Astrocyte (in vitro differentiated cells and primary cell): Measurements from ENCODE around the gene DNAH6. TPM values are rescaled to one million over a fixed set of nuclear protein-coding genes. Genes with fewer than 3 reads are reported as not detected.
"Not testable (repeated sequence)": the region's sequence is repeated elsewhere in the genome, so short reads cannot be mapped to it uniquely, and the experiment has no call there.

Experiments
- DNase-seq: peaks from one replicate; pipeline ENCODE4 v3.0.0-alpha.2; 2010; ENCODE audit warnings: low read depth
- FAIRE-seq: peaks from 2 replicates; lab custom pipeline; 2011; peaks lifted over from hg19 to GRCh38; lab: Jason Lieb, UNC
- H2AFZ ChIP-seq: 2 replicates; pipeline ENCODE4 v1.6.0; 2012; ENCODE audit warnings: low read depth, low read length, inconsistent platforms
- H3K27ac ChIP-seq: 2 replicates; pipeline ENCODE4 v1.5.1; 2011; ENCODE audit warnings: low read depth, low read length, inconsistent platforms
- H3K27me3 ChIP-seq: 2 replicates; pipeline ENCODE4 v1.6.0; 2011; ENCODE audit warnings: low read length, inconsistent platforms; ENCODE audit not compliant: insufficient read depth
- H3K36me3 ChIP-seq: 2 replicates; pipeline ENCODE4 v1.5.1; 2011; ENCODE audit warnings: low read length, inconsistent platforms; ENCODE audit not compliant: insufficient read depth
- H3K4me1 ChIP-seq: 2 replicates; pipeline ENCODE4 v1.5.1; 2011; ENCODE audit warnings: low read length, inconsistent platforms; ENCODE audit not compliant: insufficient read depth
- H3K4me2 ChIP-seq: 2 replicates; pipeline ENCODE4 v1.6.0; 2012; ENCODE audit warnings: low read length, inconsistent platforms
- H3K4me3 ChIP-seq: 2 replicates; pipeline ENCODE4 v1.5.1; 2011; ENCODE audit warnings: low read depth, mild to moderate bottlenecking, low read length, inconsistent platforms; ENCODE audit not compliant: insufficient read depth
- H3K79me2 ChIP-seq: 2 replicates; pipeline ENCODE4 v1.6.0; 2012; ENCODE audit warnings: mild to moderate bottlenecking, low read length, inconsistent platforms; ENCODE audit not compliant: insufficient read depth
- H3K9ac ChIP-seq: 2 replicates; pipeline ENCODE4 v1.6.0; 2012; ENCODE audit warnings: mild to moderate bottlenecking, low read length, inconsistent platforms
- H3K9me3 ChIP-seq: 2 replicates; pipeline ENCODE4 v1.5.1; 2012; ENCODE audit warnings: low read depth, mild to moderate bottlenecking, low read length, inconsistent platforms; ENCODE audit not compliant: insufficient read depth
- H4K20me1 ChIP-seq: 2 replicates; pipeline ENCODE4 v1.6.0; 2012; ENCODE audit warnings: low read length, inconsistent platforms; ENCODE audit not compliant: insufficient read depth
- H3K27ac Mint-ChIP-seq: one replicate; pipeline ENCODE4 v1.8.0; 2021; ENCODE audit warnings: mild to moderate bottlenecking, mixed read lengths; ENCODE audit not compliant: unreplicated experiment
- H3K27me3 Mint-ChIP-seq: one replicate; pipeline ENCODE4 v1.8.0; 2021; ENCODE audit warnings: low read depth, mixed read lengths; ENCODE audit not compliant: unreplicated experiment
- H3K36me3 Mint-ChIP-seq: one replicate; pipeline ENCODE4 v1.8.0; 2021; ENCODE audit warnings: low read depth, mixed read lengths; ENCODE audit not compliant: unreplicated experiment
- H3K4me1 Mint-ChIP-seq: one replicate; pipeline ENCODE4 v1.8.0; 2021; ENCODE audit warnings: low read depth, mixed read lengths; ENCODE audit not compliant: unreplicated experiment
- H3K4me3 Mint-ChIP-seq: one replicate; pipeline ENCODE4 v1.8.0; 2021; ENCODE audit warnings: mild to moderate bottlenecking, moderate library complexity, mixed read lengths; ENCODE audit not compliant: unreplicated experiment
- H3K9me3 Mint-ChIP-seq: one replicate; pipeline ENCODE4 v1.8.0; 2021; ENCODE audit warnings: mild to moderate bottlenecking, mixed read lengths; ENCODE audit not compliant: unreplicated experiment
- EZH2 ChIP-seq: IDR thresholded peaks from 2 replicates; pipeline ENCODE4 v1.6.1; 2012; ENCODE audit warnings: mild to moderate bottlenecking, low read length, inconsistent platforms; ENCODE audit not compliant: insufficient read depth
- total RNA-seq: library from RNA; stranded (reverse); gene quantifications from 2 replicates; pipeline ENCODE4 v1.2.1, GENCODE V29; 2021
- TF ChIP-seq, protein P1 (sequence below): IDR thresholded peaks from 2 replicates; pipeline ENCODE4 v1.5.1; 2011; ENCODE audit warnings: low read depth, mild to moderate bottlenecking, inconsistent platforms, low read length, moderate library complexity; ENCODE audit not compliant: insufficient read depth

DNAH6 gene
- total RNA-seq, 1 donor from 2014 or later = 0.20 TPM

DNA sequence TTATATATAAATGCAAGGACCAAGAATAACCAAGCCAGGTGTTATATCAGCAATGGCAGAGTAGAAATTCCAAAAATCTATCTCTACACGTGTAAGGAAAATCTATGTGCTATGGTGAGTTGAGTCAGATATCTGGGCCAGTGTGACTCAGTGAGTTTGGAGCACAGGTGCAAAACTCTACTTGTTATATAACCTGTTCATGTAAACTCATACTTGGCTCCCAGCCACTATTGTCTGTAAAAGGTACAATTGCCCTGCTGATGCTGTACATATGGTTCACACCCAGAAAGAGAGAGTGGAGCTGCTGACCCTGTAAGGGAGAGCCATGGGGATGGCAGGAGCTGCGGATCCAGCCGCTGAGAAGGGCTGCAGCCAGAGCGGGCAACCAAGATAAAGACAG is 252.5 kb downstream of the DNAH6 start:
- Mint-ChIP-seq H3K4me1 (no peaks in the 10 kb centered on the region), H3K36me3 (no peaks in the 10 kb centered on the region), H3K9me3 (peaks cover 2% of the 10 kb centered on the region), H3K27ac (no peak overlapping the region), H3K27me3 (no peaks in the 10 kb centered on the region), H3K4me3 (no peak overlapping the region)
- Histone ChIP-seq H2AFZ (no peak overlapping the region), H4K20me1 (no peaks in the 10 kb centered on the region), H3K4me3 (no peak overlapping the region), H3K27me3 (no peaks in the 10 kb centered on the region), H3K36me3 (no peaks in the 10 kb centered on the region), H3K4me2 (no peak overlapping the region), H3K9ac (no peak overlapping the region), H3K9me3 (no peaks in the 10 kb centered on the region), H3K79me2 (no peaks in the 10 kb centered on the region), H3K4me1 (no peaks in the 10 kb centered on the region), H3K27ac (no peak overlapping the region)
- FAIRE-seq (no peak), DNase-seq (no peak)
- TF ChIP-seq, protein P1, sequence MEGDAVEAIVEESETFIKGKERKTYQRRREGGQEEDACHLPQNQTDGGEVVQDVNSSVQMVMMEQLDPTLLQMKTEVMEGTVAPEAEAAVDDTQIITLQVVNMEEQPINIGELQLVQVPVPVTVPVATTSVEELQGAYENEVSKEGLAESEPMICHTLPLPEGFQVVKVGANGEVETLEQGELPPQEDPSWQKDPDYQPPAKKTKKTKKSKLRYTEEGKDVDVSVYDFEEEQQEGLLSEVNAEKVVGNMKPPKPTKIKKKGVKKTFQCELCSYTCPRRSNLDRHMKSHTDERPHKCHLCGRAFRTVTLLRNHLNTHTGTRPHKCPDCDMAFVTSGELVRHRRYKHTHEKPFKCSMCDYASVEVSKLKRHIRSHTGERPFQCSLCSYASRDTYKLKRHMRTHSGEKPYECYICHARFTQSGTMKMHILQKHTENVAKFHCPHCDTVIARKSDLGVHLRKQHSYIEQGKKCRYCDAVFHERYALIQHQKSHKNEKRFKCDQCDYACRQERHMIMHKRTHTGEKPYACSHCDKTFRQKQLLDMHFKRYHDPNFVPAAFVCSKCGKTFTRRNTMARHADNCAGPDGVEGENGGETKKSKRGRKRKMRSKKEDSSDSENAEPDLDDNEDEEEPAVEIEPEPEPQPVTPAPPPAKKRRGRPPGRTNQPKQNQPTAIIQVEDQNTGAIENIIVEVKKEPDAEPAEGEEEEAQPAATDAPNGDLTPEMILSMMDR = no peak
- no peak for TF ChIP-seq EZH2

DNA sequence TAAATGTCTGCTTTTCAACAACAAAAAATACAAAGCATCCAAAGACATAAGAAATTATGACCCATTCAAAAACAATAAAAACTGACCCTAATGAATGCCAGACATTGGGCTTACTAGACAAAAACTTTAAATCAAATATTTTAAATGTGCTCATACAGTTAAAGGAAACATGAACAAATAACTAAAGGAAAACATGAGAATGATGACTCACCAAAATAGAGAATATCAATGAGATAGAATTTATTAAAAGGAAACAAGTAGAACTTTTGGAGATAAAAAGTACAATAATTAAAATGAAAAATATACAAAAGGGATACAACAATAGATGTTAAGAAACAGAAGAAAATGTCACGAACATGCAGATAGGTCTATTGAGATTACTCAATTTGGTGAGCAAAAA is 254.0 kb downstream of the DNAH6 start:
- peaks cover 5% of the 10 kb centered on the region for H3K9me3 Mint-ChIP-seq

DNA sequence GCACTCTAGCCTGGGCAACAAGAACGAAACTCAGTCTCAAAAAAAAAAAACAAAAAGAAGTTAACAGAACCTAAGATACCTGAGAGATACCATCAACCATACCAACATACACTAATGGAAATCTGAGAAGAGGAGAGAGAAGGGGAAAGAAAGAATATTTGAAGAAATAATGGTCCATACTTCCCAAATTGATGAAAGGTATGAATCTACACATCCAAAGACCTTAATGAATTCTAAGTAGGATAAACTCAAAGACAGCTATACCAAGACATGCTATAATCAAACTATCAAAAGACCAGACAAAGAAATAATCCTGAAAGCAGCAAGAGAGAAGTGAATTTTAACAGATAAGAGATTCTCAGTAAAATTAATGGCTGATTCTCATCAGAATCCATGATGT is 255.0 kb downstream of the DNAH6 start:
- Histone ChIP-seq H4K20me1 (no peaks in the 10 kb centered on the region), H2AFZ (no peak overlapping the region), H3K36me3 (no peaks in the 10 kb centered on the region), H3K9ac (no peak overlapping the region), H3K27me3 (no peaks in the 10 kb centered on the region), H3K4me2 (no peak overlapping the region), H3K4me1 (no peaks in the 10 kb centered on the region), H3K4me3 (no peak overlapping the region), H3K9me3 (no peaks in the 10 kb centered on the region), H3K79me2 (no peaks in the 10 kb centered on the region), H3K27ac (no peak overlapping the region)
- Mint-ChIP-seq H3K4me1 (no peaks in the 10 kb centered on the region), H3K27me3 (no peaks in the 10 kb centered on the region), H3K36me3 (no peaks in the 10 kb centered on the region), H3K9me3 (peaks cover 8% of the 10 kb centered on the region), H3K4me3 (no peak overlapping the region), H3K27ac (no peak overlapping the region)
- no peak for DNase-seq
- no peak for FAIRE-seq
- TF ChIP-seq, protein P1 = no peak
- TF ChIP-seq EZH2 = no peak

More for the DNA sequence above, 254.0 kb downstream of the DNAH6 start:
- no peak overlapping the region for H3K4me2 ChIP-seq
- Mint-ChIP-seq H3K4me1 (no peaks in the 10 kb centered on the region), H3K36me3 (no peaks in the 10 kb centered on the region), H3K27me3 (no peaks in the 10 kb centered on the region), H3K27ac (no peak overlapping the region), H3K4me3 (no peak overlapping the region)
- no peak overlapping the region for H3K27ac ChIP-seq
- H3K27me3 ChIP-seq = no peaks in the 10 kb centered on the region
- H3K9me3 ChIP-seq = no peaks in the 10 kb centered on the region
- H3K4me1 ChIP-seq = no peaks in the 10 kb centered on the region
- no peak for FAIRE-seq
- no peaks in the 10 kb centered on the region for H4K20me1 ChIP-seq
- DNase-seq = no peak
- no peak overlapping the region for H3K4me3 ChIP-seq
- no peak for TF ChIP-seq EZH2
- TF ChIP-seq, protein P1 = no peak
- no peak overlapping the region for H2AFZ ChIP-seq
- H3K9ac ChIP-seq = no peak overlapping the region
- no peaks in the 10 kb centered on the region for H3K79me2 ChIP-seq
- no peaks in the 10 kb centered on the region for H3K36me3 ChIP-seq

DNA sequence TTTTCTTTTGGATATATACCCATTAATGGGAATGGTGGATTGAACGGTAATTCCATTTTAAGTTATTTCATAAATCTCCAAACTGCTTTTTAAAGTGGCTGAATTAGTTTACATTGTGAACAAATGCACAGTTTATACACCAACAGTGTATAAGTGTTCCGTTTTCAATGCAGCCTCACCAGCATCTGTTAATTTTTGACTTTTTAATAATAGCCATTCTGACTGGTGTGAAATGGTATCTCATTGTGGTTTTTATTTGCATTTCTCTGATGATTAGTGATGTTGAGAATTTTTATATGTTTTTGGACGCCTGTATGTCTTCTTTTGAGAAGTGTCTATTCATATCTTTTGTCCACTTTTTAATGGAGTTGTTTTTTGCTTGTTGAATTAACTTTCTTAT is 257.3 kb downstream of the DNAH6 start:
- H3K36me3 Mint-ChIP-seq, H3K27ac Mint-ChIP-seq, H3K4me2 ChIP-seq, H3K4me1 ChIP-seq, H3K4me3 Mint-ChIP-seq, H3K79me2 ChIP-seq, H3K36me3 ChIP-seq, H3K4me3 ChIP-seq, FAIRE-seq, H3K9me3 ChIP-seq, H3K27ac ChIP-seq, H4K20me1 ChIP-seq, DNase-seq, H2AFZ ChIP-seq, H3K27me3 Mint-ChIP-seq, H3K27me3 ChIP-seq, H3K4me1 Mint-ChIP-seq, H3K9ac ChIP-seq: not testable (repeated sequence)
- peaks cover 10% of the 10 kb centered on the region for H3K9me3 Mint-ChIP-seq
